ENCODE data around the gene LPAR5.
A peak's percentile ranks its signal among the peaks of the same experiment; 100 is the strongest.

Gene LPAR5

GRCh38 chr12:6664902-6665301 lies 29.1 kb upstream of the LPAR5 start:
- no peak for DNase-seq (ENCODE audit: low read depth)
- H3K4me3 ChIP-seq (ENCODE audit: low read depth, low read length) = no peak overlapping the region
- no peak for TF ChIP-seq CTCF (IDR thresholded peaks at IDR 0.05; ENCODE audit: low read depth, low read length, missing control alignments)
- in situ Hi-C loops (cut with HindIII; ENCODE audit: low sequenced_read_pairs) = loop anchor here (5.0 kb wide), 1 partner anchor 67 kb away; no protein-coding TSS in a partner anchor

- in situ Hi-C loops (cut with HindIII; ENCODE audit: low sequenced_read_pairs) = no loop called here
- peak within 1 kb of the TSS; percentile 69 for H3K4me3 ChIP-seq (ENCODE audit: low read depth, low read length)
- TF ChIP-seq CTCF (IDR thresholded peaks at IDR 0.05; ENCODE audit: low read depth, low read length, missing control alignments) = no peak
- peak; percentile 97 for DNase-seq (ENCODE audit: low read depth)
Observed at GRCh38 chr12:6662906-6663742, 27.4 kb upstream of the LPAR5 start, which contains the start of gene ING4. TSS of gene ING4 (minus strand) at chr12:6663119. CDS start at chr12:6663101, 18 bp downstream.

GRCh38 chr12:6662602-6662905 lies 26.8 kb upstream of the LPAR5 start:
- in situ Hi-C loops (cut with HindIII; ENCODE audit: low sequenced_read_pairs) = no loop called here
- no peak for TF ChIP-seq CTCF (IDR thresholded peaks at IDR 0.05; ENCODE audit: low read depth, low read length, missing control alignments)
- peak overlapping the region; percentile 69 for H3K4me3 ChIP-seq (ENCODE audit: low read depth, low read length)
- no peak for DNase-seq (ENCODE audit: low read depth)

- H3K4me3 ChIP-seq (ENCODE audit: low read depth, low read length) = no peak overlapping the region
- no peak for DNase-seq (ENCODE audit: low read depth)
- TF ChIP-seq CTCF (IDR thresholded peaks at IDR 0.05; ENCODE audit: low read depth, low read length, missing control alignments) = no peak
- in situ Hi-C loops (cut with HindIII; ENCODE audit: low sequenced_read_pairs) = no loop called here
Observed at GRCh38 chr12:6653987-6654386, 18.2 kb upstream of the LPAR5 start.

- DNase-seq (ENCODE audit: low read depth) = no peak
- no peak for TF ChIP-seq CTCF (IDR thresholded peaks at IDR 0.05; ENCODE audit: low read depth, low read length, missing control alignments)
- in situ Hi-C loops (cut with HindIII; ENCODE audit: low sequenced_read_pairs) = no loop called here
- no peak overlapping the region for H3K4me3 ChIP-seq (ENCODE audit: low read depth, low read length)
Observed at GRCh38 chr12:6653342-6653741, 17.6 kb upstream of the LPAR5 start.

- DNase-seq (ENCODE audit: low read depth) = no peak
- in situ Hi-C loops (cut with HindIII; ENCODE audit: low sequenced_read_pairs) = no loop called here
- TF ChIP-seq CTCF (IDR thresholded peaks at IDR 0.05; ENCODE audit: low read depth, low read length, missing control alignments) = no peak
- H3K4me3 ChIP-seq (ENCODE audit: low read depth, low read length) = no peak overlapping the region
Observed at GRCh38 chr12:6652391-6652790, 16.6 kb upstream of the LPAR5 start.
